A549 (cell line): ENCODE measurements around the gene PRKRIP1.

Experiments
- CHD2 ChIP-seq: fragments of 150-350 bp; IDR thresholded peaks from 2 replicates; pipeline ENCODE4 v1.6.1; 2014; ENCODE audit warnings: low read length; ENCODE audit not compliant: partially characterized antibody
- CTCF ChIP-seq: fragments of >200 bp; sonication (Bioruptor Twin); formaldehyde crosslinking; IDR thresholded peaks from 3 replicates; pipeline ENCODE4 v1.5.1; 2016
- ELK1 ChIP-seq: fragments of 150-350 bp; IDR thresholded peaks from 2 replicates; pipeline ENCODE4 v1.6.1; 2014; ENCODE audit warnings: low read depth, mild to moderate bottlenecking, low read length

- no peak for TF ChIP-seq ELK1
- TF ChIP-seq CHD2 = no peak
- peak; percentile 51 for TF ChIP-seq CTCF
Observed at GRCh38 chr7:102404005-102404861, 8.1 kb downstream of the PRKRIP1 start.
